Activated CD4-positive, alpha-beta T cell treated with anti-CD3 and anti-CD28 coated beads, Interleukin-2, amount 50 U/mL, for 16 hours (primary cell): ENCODE data around the gene FOXL2.

Experiments
- DNase-seq: peaks from one replicate; pipeline ENCODE4 v3.0.0-alpha.2; 2020

The FOXL2 gene

DNA sequence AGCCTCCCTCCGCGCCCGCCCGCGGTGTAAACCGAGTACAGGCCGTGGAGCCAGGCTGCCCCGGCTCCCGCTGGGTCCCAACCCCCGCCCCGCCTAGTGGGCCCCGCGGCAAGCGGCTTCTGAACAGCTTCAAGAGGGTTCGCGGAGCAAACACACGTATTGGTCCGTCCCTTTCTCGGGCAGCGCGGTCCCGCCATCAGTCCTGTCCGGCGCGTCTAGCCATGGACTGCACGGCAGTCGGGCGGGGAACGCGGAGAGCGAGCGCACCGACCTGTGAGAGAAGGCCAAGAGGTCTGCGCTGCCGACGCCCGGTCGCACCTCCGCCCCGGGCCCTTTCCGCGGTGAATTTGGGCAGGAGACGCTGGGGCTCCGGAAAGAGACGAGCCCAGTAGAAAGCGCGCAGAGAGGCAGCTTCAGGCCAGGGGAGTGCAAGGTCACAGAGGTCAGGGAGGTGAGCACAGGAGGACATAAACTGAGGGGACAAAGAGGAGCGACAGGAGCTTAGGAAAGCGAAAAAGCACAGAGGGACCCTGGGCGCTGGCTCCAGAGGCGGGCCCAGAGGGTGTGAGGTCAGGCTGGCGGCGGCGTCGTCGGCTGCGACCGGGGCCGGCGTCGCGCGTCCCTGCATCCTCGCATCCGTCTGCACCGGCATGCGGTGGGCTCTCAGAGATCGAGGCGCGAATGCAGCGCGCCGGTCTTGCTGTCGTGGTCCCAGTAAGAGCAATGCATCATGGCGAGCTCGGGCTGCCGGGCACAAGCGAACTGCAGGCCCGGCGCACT, 1.8 kb downstream of the FOXL2 start:
- DNase-seq = no peak

DNA sequence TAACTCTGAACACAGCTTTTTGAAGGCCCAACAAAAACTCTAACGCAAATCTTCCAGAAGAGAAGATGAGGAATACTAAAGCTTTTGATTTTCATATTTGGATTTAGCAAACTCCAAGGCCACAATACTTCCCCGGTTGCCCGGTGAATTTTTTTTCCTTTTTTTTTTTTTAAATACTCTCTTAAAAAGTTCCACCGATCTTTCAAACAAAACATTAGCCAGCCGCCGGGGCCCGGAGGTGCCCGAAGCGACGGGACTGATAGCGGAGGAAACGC, 2.3 kb downstream of the FOXL2 start:
- no peak for DNase-seq

DNA sequence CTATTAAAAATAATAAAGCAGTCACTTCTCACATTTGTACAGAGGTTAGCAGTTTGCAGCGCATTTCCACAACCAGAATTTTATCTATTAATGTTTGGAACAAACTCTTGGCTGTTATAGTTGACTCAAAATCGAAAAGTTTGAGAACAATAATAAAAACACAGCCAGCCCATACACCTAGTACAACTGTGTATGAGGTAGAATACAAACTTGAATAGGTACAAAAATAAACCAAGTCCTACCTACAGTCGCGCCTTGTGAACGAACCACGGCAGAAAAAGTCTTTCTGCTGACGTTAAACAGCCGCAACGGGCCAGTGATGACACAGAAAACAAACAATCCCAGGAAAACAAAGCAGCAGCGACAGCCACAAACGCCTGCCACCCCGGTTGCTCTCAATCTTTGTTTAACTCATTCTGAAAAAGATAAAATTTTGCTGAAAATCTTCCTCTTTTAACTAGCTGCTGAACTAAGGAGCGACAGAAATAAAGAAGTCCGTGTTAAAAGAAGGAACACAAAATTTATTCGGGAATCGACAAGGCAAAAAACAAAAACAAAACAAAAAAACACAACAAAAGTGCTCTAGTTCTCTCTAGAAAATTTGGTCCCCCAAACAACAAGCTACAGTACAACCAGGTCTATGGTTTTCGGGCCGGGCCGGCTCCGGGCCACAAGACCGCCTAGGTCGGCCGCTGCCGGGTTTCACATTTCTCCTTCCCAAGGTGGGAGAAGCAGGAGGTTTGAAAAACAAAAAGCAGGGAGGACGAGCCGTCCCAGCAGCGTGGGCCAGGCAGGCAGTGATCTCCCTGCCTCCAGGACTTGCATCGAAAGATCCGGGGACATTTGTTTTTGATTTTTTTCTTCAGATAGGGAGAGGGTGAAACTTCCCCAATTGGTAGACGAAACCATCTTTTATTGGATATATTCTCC, 2.9 kb downstream of the FOXL2 start:
- DNase-seq = no peak

DNA sequence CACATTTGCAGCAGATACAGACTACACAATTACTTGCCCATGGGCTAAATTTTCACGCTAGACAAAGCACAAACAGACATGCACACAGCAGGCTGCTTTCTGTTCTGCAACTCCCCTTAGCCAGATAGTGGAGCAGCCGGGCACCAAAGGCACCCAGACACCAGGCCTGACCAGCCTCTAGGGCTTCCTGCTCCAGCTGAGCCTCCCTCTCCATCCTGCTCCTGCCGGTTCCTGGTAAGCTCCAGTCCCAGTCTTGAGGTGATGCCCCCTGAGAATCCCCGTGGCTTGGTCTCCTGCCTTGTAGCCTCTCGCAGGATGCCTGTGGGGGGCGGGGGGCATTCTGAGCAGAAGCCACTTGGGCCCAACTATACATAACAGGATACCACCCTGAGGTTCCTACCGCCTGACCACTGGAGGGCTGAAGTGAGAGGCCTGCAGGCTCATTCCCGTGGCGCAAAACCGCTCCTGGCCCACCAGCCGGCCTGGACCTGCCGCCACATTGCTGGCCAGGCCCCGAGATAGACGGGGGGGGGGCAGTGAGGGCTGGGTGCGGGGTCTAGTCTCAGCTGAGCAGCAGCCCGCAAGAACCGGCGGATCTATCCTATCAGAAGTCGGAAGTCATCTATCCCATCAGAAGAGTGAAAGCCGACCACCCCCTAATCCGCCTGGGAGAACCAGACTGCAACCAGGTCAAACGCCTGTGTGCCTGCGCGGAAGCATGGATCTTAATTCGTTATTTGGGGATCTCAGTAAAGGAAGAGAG, 3.9 kb downstream of the FOXL2 start:
- DNase-seq = no peak

DNA sequence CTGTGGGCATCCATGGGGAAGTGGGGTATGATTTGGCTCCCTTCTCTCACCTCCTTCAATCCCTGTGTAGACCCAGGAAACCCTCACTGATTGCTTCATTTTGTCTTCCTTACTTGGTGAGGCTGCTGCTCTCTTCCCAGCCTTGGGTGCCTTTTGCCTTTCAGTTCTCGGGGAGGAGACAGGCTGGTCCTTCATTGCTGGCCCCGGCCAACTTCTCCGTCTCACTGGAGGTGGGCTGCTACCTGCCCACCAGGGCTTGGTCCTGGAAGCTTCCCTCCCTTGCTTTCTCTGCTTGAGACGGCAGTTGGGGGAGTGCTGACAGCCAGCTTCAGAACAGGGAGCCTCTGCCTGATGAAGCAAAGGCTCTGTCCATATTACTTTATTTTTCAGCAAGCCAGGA, 4.7 kb downstream of the FOXL2 start:
- no peak for DNase-seq

DNA sequence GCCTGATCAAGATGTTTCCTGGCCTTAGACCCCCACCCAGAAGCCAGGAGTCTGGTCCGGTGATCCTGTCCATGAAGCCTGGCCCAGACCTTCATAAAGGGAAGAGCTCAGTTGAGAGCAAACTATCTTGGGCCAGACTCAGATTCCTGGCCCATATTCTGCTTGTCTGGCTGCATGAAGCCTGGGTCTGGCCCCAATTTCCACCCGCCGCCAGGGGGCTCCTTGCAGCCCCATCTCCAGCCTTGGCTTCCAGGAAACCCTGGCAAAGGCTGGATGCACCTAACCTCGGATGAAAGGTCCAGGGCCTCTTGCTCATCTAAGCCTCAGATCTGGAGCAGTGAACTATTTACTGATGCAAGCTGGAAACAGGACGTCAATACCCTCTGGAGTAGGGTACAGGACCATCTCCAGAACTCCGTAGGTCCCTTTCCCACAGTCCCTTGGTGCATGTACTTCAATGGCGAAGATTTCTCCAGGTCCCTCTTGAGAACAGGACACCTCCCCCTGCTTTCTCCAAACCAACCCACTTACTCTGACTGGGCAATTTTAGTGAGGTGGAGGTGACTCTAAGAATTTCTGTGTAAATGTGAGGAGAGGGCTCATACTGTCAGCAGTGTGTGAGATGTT, 5.6 kb downstream of the FOXL2 start:
- peak; percentile 38 for DNase-seq

DNA sequence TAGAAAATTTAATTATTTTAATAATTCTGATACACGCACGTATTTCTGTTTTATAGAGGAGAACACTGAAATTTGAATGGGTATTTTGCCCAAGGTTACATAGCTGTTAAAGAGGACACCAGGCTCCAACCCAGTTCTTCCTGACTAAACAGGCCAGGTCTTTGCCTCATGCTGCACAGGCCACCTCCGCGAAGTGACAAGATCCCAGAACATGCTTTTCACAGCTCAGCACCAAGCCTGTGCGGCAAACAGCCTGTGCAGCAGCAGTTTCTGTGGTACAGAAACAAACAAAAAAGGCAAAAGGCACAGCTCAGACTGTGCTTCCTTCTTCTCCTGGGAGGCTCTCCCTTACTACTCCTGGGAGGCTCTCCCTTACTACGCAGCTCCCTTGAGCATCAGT, 6.5 kb downstream of the FOXL2 start:
- DNase-seq = no peak

DNA sequence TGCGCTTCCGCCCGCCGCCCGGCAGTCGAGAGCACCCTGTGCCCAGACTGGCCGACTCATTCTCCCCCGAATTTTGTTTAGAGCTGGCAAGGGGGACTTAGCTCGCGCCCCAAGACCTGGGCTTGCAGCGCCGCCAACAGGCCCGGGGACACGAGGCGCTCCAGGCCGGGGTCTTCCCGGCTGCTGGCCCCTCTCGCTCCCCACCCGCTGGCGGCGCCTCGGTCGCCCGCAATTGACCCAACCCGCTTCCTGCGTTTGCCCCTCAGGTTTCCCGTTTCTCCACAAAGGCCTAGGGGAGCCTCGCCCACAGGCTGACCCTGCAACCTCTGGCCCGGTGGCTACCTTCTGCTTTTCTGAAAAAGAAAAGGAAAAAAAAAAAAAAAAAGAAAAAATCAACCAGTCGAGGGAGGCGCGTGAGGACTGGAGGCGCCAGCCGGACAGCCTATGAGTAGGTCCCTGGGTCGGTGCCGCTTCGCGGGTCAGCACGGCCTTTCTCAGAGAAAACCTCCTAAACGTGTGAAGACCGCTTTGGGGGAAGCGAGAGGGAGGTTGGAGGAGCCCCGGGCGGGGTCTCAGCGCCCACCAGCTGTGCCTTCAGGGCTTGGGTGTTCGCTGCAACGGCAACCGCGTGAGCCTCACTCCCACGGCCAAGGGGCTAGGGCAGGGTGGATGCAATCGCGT, 7.2 kb downstream of the FOXL2 start:
- no peak for DNase-seq

DNA sequence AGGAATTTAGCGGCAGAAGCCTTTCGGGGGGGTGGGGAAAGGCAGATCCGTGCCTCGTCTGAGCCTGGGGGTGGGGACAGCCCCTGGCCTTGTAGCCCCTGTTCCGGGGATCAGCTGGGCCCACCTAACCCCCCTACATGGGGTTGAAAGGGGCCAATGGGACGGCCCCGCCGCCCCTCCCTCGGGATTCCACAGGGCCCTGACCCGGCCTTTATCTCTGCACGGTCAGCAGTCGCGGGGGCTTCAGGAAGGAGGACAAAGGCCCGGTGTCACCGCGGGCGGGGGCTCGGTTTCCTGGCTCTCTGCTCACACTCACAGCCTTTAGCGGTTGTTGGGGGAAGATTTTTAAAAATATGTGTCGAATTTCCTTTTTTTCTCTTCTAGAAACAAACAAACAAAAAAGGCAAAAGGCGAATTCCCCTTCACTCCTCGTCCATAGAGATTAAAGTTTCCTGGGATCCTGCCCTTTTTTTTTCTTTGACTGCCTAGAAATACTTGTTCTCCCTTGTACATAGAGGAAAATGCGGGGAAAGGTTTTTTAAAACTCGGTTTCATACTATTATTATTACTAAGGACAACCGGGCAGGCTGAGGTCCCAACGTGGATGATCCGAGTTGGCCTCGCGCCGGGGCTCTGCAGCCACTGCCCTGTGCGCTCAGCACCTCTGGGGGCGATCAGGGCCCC, 7.9 kb downstream of the FOXL2 start:
- DNase-seq = no peak

DNA sequence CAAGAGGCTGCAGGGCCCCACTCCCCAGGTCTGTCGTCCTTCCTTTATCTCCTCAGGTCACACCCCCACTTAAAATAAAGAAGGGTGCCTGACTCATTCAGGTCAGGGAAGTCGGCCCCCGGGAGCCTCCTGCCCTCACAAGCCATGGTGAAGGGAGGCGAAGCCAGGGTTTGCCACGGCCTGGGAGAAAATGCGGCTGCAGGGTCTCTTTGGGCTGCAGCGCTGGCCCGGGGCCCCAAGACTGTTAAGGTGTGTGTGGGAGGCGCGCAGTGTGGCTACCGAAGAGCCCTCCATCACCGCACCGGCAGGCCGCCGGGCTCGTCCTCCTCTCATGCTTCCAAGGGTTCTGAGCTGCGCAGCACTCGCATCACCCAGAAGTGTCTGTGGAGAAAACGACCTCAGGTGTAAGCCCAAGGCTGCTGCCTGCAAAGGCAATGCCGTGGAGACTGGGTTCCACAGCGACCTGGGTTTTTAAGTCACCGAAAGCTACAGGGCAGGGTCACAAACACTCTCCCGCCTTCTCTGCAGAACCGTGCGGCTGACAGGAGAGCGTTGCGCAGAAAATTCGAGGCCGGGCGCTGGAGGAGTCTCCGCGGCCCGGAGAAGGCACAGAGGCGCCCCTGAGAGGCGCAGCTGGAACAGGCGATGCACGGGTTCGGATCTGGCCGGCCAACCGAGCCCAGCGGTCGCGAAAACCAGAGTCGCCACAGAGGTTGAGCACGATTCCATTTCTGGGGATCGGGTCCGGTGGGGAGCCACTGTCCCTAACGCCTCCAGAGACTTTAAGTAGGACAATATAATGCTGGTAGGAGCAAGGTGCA, 8.7 kb downstream of the FOXL2 start:
- DNase-seq = no peak

DNA sequence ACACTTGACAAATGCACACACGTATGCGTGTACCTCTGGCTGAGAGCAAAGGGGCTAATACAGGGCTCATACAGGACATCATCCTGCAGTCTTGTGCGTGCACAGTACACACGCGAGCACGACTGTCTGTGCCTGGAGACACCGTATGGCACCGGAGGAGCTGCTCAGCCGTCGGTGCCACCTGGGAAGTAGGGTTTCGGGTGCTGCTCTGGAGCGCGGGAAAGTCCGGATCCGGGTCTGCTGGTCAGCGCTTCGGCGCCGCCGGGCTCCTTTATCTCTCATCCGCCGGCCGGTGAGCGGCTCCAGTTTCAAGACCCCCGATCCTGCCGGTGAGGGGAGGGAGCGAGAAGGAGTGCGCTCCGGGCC, 9.3 kb downstream of the FOXL2 start:
- no peak for DNase-seq

DNA sequence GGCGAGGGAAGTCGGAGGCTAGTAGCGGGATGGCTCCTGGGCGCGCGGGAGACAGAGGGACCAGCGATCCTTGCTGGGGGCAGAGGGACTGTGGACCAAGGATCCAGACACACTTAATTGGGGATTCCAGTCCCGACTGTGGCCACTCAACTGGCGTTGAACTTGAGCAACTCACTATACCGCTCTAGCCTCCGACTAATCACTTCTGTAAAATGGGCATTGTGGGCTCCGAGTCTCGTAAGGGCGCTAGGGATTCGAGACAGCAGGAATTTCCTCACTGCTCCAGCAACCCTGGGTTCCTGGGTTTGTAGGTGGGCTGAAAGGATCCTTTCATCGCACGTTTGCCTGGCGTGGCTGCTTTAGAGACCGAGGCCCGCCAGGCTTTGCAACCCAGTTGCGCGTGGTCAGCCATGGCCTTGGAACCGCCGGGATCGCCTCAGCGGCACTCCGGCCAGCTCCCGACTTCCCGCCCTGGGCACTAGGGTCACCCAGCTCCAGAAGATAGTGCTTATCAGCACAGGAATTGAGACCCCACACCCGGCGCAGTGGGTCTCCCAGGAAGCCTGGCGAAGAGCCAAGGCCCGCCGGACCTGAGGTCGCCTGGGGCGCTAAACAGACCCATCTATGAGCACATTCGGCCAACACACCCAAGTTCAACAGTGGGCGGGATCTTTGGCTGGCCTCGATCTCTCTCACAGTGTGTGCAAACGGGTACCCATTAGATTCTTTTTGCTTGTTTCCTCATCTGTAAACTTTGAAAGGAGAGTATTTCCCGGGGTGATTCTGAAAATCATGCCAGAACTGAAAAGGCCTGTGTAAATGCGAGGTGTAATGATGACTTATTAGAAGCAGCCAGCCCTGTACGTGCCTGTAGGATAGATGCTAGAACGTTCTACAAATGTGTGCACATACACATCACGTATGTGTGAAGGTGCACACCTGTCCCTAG, 9.9 kb downstream of the FOXL2 start:
- no peak for DNase-seq

DNA sequence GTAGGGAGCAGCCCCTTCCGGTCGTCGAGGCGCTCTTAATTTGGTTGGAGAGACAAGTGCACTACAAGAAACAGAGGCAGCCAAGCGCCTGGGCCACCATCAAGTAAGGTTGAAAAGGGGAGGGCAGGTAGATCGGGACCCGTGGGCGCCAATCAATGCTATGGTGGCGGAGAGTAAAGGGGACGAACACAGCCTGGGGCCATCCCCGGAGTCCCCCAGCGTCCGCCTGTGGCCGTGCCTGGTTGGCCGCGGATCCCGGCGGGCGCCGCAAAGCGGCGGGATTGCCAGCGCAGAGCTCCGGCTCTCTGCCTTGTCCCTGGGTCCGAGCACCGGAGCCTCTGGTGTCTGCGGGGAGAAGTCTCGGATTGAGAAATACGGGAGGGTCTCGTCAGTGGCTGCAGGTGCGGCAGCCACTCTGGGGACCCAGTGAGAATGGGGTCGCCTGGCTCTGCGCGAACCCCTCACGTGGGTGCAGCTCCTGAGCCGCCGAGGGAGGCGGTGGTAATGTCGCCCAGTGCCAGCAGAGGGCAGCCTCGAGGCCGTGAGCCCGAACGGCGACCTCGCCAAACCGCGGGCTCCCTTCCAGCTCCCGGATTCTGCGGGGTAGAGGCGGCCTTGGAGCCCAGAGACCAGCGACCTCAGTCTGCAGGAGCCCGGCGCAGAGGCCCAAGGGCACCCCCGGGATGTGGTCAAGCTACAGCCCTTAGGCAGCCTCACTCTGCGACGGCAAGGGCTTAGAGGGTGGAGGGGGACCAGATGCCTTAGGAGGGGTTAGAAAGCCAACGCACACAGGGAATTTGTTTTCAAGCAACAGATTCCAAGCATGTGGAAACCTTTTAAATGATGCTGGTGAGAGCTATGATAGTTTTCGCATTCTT, 10.8 kb downstream of the FOXL2 start:
- peak; percentile 68 for DNase-seq

DNA sequence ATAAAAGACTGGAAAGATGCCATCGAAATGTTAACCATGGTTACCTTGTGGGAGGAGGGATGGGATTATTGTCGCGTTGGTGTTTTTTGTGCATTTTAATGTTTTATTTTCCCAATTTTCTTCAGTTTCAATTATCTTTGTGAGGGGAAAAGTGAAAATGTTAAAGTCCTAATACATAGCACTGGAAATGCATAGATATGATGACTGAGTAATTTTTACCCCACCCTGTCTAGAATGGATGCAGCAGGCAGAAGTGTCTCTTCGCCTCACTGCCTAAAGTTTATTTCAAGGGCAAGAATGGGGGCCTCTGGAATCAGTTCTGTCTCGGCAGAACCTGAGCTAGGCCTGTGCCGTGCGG, 11.5 kb downstream of the FOXL2 start:
- DNase-seq = no peak

DNA sequence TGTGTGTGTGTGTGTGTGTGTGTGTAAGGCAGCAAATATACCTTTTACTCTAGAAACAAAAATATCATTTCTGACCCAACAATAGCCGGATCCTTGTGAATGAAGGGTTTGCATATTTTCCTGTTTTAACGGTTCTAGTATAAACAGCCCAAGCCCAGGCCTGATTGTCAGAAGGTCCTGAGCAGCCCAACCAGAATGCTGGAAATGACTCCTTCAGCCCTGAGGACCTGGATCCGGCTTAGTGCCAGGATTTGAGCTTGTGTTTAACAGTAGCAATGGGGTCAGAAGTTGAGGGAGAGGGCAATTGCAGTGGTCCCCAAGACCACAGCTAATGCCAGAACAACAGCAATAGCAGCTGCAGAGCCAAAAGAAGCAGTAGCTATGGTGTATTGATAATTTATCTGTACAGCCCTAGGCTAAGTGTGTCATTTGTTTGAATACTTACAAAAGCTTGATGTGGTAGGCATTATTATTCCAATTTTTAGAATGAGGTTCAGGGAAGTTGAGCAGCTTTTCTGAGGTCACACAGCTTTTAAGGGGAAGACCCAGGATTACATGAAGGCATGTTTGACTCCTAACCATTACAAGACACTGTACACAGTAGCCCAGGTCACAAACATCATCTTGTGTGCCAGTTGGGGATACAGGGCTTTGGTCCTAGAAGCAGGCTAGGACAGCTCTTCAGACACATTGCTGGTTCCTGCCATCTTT, 12.8 kb downstream of the FOXL2 start:
- DNase-seq = no peak

DNA sequence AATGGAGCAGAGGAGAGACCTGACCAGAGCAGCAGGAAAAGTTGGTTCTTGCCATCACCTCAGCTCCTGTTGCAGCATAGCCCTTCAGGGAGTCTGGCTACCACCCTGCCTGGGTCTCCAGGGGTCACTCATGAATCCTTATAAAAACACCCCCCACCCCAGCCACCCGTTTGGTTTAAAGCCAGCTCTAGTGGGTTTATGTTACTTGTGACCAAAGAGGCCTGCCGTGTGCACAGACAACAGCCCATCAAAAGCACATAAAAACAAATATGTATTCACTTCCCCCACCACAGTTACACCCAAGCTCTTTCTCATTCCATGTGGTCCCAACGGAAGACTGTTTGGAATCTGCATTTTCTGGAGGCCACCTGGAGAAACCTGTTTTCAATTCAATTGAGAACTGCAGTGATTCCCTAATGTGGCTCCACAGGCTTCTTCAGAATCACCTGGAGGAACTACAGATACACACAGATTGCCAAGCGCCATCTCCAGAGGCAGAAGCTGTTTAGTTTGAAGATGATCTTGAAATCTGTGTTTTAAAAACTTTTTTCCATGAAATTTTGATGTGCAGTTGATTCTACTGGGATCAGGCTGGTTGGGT, 13.8 kb downstream of the FOXL2 start:
- no peak for DNase-seq

DNA sequence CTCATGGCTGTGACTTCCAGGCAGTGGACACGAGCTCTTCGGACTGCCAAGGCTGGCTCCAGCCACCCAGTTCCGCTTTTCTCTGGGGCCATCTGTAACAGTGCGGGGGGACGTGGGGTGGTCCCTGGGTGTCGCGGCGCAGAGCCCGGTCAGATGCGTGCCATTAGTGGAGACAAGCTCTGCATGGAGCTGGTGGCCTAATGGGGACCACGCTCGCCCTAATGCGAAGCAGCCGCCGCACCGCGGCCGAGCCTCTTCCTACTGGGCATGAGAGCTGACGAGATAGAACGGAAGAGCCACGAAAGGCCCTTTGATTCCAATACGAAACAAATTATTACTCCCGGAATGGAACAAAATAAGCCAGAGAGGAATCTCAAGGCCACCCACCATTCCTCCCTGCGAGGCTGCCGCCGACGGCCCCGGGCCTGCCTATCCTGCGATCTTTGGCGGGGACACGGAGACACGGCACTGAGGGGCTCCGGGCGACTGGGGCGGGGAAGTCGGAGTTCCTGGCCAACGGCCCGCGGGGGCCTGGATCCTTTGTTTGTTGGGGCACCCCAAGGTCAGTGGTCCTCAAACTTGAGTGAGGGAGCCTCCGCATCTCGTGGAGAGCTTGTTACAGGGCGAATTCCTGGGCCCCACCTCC, 18.1 kb downstream of the FOXL2 start:
- no peak for DNase-seq
